ENCODE measurements around the gene ELMO1. TPM values are rescaled to one million over a fixed set of nuclear protein-coding genes. Genes with fewer than 3 reads are reported as not detected.
A peak's percentile ranks its signal among the peaks of the same experiment; 100 is the strongest.

ELMO1 gene
- total RNA-seq, 1 experiment from 2014 or later = not detected

DNA sequence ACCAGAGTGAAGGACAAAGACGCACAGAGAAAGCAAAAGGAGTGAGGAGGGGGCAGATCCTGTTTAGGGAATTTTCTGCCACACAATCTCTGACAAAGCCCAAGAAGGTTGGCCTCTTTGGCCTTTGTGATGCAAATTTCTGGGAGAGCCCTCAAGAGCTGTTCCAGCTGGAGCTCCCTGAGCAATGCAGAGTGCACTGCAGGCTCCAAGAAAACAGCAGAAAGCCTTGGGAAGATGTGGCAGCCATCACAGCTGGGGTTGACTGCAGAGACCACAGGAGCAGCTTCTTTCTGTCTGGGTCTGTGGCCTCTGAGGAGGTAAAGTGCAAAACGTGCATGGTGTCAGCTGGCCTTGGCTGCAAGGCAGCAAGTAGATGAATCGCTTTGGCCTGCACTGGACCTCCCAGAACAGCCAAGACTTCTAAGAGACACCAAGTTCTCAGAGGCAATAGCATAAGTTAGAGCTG, 200.2 kb downstream of the ELMO1 start:
- no peak overlapping the region for H3K9ac ChIP-seq (ENCODE audit: low read length)
- H3K36me3 ChIP-seq (ENCODE audit: low read depth, low read length) = no peaks in the 10 kb centered on the region
- no peaks in the 10 kb centered on the region for H3K4me1 ChIP-seq (ENCODE audit: insufficient read depth, low read length)
- ATAC-seq = no peak
- H3K9me3 ChIP-seq (ENCODE audit: low read length) = no peaks in the 10 kb centered on the region
- TF ChIP-seq EZH2phosphoT487 (IDR thresholded peaks at IDR 0.05; ENCODE audit: borderline replicate concordance, low read length) (no peak), CTCF (conservative IDR thresholded peaks at IDR 0.05; ENCODE audit: low read depth, low read length) (no peak), EZH2 (IDR thresholded peaks at IDR 0.05; ENCODE audit: low read length, unreplicated experiment) (no peak)
- no peaks in the 10 kb centered on the region for H3K9me2 ChIP-seq (replicated peaks; ENCODE audit: low read length)
- no peak for DNase-seq
- ChIA-PET CTCF (no interaction called here), POLR2A (ENCODE audit: unreplicated experiment) (no interaction called here)
- H3K79me2 ChIP-seq (ENCODE audit: low read length) = no peaks in the 10 kb centered on the region
- intact Hi-C loops (cut with micrococcal nuclease) = no loop called here
- H3K4me2 ChIP-seq (ENCODE audit: low read length) = no peak overlapping the region
- BruUV-seq (replicated peaks) = no TSS peak
- no peak overlapping the region for H3K27ac ChIP-seq (ENCODE audit: low read length)
- no peak overlapping the region for H2AFZ ChIP-seq (ENCODE audit: low read length)
- H3K4me3 ChIP-seq (ENCODE audit: low read length) = no peak overlapping the region
- H4K20me1 ChIP-seq (ENCODE audit: low read length) = no peaks in the 10 kb centered on the region
- H3F3A ChIP-seq (ENCODE audit: low read length, unreplicated experiment) = no peaks in the 10 kb centered on the region
- no peaks in the 10 kb centered on the region for H3K27me3 ChIP-seq (ENCODE audit: low read length)

DNA sequence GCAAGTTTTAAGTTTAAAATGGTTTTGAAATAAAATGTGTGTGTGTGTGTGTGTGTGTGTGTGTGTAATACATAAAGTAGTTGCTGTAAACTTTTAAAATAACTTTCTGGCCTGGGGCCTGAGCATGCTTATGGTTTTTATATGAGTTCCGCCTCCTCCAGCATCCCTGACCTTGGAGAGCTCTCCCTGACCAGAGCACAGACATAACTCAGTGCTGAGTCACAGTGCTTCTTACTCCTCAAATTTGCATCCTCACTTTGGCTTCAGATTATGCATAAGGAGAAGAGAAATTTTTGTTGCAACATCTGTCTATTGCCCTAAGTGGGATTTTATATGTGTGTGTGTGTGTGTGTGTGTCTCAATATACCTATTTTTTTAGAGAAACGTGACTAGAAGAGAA, 200.8 kb downstream of the ELMO1 start:
- H3K36me3 ChIP-seq (ENCODE audit: low read depth, low read length) = no peaks in the 10 kb centered on the region
- intact Hi-C loops (cut with micrococcal nuclease) = no loop called here
- no peaks in the 10 kb centered on the region for H3F3A ChIP-seq (ENCODE audit: low read length, unreplicated experiment)
- H3K27me3 ChIP-seq (ENCODE audit: low read length) = no peaks in the 10 kb centered on the region
- no peaks in the 10 kb centered on the region for H4K20me1 ChIP-seq (ENCODE audit: low read length)
- TF ChIP-seq CTCF (conservative IDR thresholded peaks at IDR 0.05; ENCODE audit: low read depth, low read length) = no peak
- TF ChIP-seq EZH2 (IDR thresholded peaks at IDR 0.05; ENCODE audit: low read length, unreplicated experiment) = no peak
- no peak for TF ChIP-seq EZH2phosphoT487 (IDR thresholded peaks at IDR 0.05; ENCODE audit: borderline replicate concordance, low read length)
- no TSS peak for BruUV-seq (replicated peaks)
- no peaks in the 10 kb centered on the region for H3K9me2 ChIP-seq (replicated peaks; ENCODE audit: low read length)
- no peak overlapping the region for H3K9ac ChIP-seq (ENCODE audit: low read length)
- H3K9me3 ChIP-seq (ENCODE audit: low read length) = no peaks in the 10 kb centered on the region
- H2AFZ ChIP-seq (ENCODE audit: low read length) = no peak overlapping the region
- no peak overlapping the region for H3K4me3 ChIP-seq (ENCODE audit: low read length)
- no peak overlapping the region for H3K27ac ChIP-seq (ENCODE audit: low read length)
- ChIA-PET POLR2A (ENCODE audit: unreplicated experiment) (no interaction called here), CTCF (no interaction called here)
- no peak for ATAC-seq
- peak; percentile 17 for DNase-seq
- no peaks in the 10 kb centered on the region for H3K79me2 ChIP-seq (ENCODE audit: low read length)
- H3K4me1 ChIP-seq (ENCODE audit: insufficient read depth, low read length) = no peaks in the 10 kb centered on the region
- no peak overlapping the region for H3K4me2 ChIP-seq (ENCODE audit: low read length)

- DNase-seq = no peak
- no peaks in the 10 kb centered on the region for H3K9me3 ChIP-seq (ENCODE audit: low read length)
- H3K79me2 ChIP-seq (ENCODE audit: low read length) = no peaks in the 10 kb centered on the region
- H3K9ac ChIP-seq (ENCODE audit: low read length) = no peak overlapping the region
- no peak overlapping the region for H2AFZ ChIP-seq (ENCODE audit: low read length)
- POLR2A ChIA-PET (ENCODE audit: unreplicated experiment) = no interaction called here
- TF ChIP-seq EZH2phosphoT487 (IDR thresholded peaks at IDR 0.05; ENCODE audit: borderline replicate concordance, low read length) = no peak
- no peak for TF ChIP-seq EZH2 (IDR thresholded peaks at IDR 0.05; ENCODE audit: low read length, unreplicated experiment)
- no peak for TF ChIP-seq CTCF (conservative IDR thresholded peaks at IDR 0.05; ENCODE audit: low read depth, low read length)
- H3K36me3 ChIP-seq (ENCODE audit: low read depth, low read length) = no peaks in the 10 kb centered on the region
- H3K9me2 ChIP-seq (replicated peaks; ENCODE audit: low read length) = no peaks in the 10 kb centered on the region
- no peak overlapping the region for H3K27ac ChIP-seq (ENCODE audit: low read length)
- CTCF ChIA-PET = no interaction called here
- intact Hi-C loops (cut with micrococcal nuclease) = no loop called here
- H3K4me3 ChIP-seq (ENCODE audit: low read length) = no peak overlapping the region
- no peak overlapping the region for H3K4me2 ChIP-seq (ENCODE audit: low read length)
- no peaks in the 10 kb centered on the region for H3K4me1 ChIP-seq (ENCODE audit: insufficient read depth, low read length)
- no TSS peak for BruUV-seq (replicated peaks)
- no peaks in the 10 kb centered on the region for H3K27me3 ChIP-seq (ENCODE audit: low read length)
- H4K20me1 ChIP-seq (ENCODE audit: low read length) = no peaks in the 10 kb centered on the region
- H3F3A ChIP-seq (ENCODE audit: low read length, unreplicated experiment) = no peaks in the 10 kb centered on the region
- ATAC-seq = no peak
Measured at GRCh38 chr7:37245590-37245989, 203.1 kb downstream of the ELMO1 start.
